HepG2 (cell line): ENCODE measurements around the gene CNDP1. TPM values are rescaled to one million over a fixed set of nuclear protein-coding genes. Genes with fewer than 3 reads are reported as not detected.
A peak's percentile ranks its signal among the peaks of the same experiment; 100 is the strongest.

Experiments
- ATAC-seq: fragments of 200-7000 bp; cut with Tn5 transposase; 3 replicates; pipeline ENCODE4 v1.9.1; 2020; ENCODE audit warnings: mild to moderate bottlenecking, moderate library complexity
- BruUV-seq: library from RNA; stranded (reverse); fragments of 400-500 nt; replicated peaks from 2 replicates; lab custom pipeline; 2021; lab: Mats Ljungman, UMichigan
- CTCF ChIA-PET: fragments of 300-600 bp; formaldehyde crosslinking; extraction: SDS; loops from one replicate; lab custom pipeline; 2021; ENCODE audit warnings: low total read pairs, inconsistent platforms, low intra/inter-chr PET ratio; lab: Yijun Ruan, JAX
- POLR2A ChIA-PET: fragments of 350-600 bp; sonication (Branson Sonifier 250); formaldehyde crosslinking; loops from one replicate; lab custom pipeline; 2020; ENCODE audit warnings: antibody characterized with exemption, inconsistent platforms; lab: Yijun Ruan, JAX
- DNase-seq: peaks from one replicate; pipeline ENCODE4 v3.0.0-alpha.2; 2015; ENCODE audit warnings: low spot score
- FAIRE-seq: peaks from 3 replicates; lab custom pipeline; 2011; peaks lifted over from hg19 to GRCh38; lab: Jason Lieb, UNC
- H2AFZ ChIP-seq: one replicate; pipeline ENCODE4 v1.6.1; 2011; ENCODE audit warnings: low read length, inconsistent platforms
- H3K27ac ChIP-seq: fragments of 300-600 bp; 3 replicates; pipeline ENCODE4 v1.8.0; 2011; ENCODE audit warnings: mixed run types, mild to moderate bottlenecking, mixed read lengths, low read length, inconsistent platforms; ENCODE audit not compliant: insufficient read depth; ENCODE audit errors: extremely low read length
- H3K27me3 ChIP-seq, 2 experiments: fragments of 200-600 bp in 1 of 2; 2 replicates in 1 of 2; 3 replicates in 1 of 2; pipeline versions ENCODE4 v1.6.0 to v1.8.0; 2011; ENCODE audit warnings: low read length in 2 of 2, mild to moderate bottlenecking in 2 of 2, moderate library complexity in 2 of 2, inconsistent platforms in 1 of 2; ENCODE audit not compliant: insufficient read depth in 2 of 2, control insufficient read depth in 1 of 2
- H3K36me3 ChIP-seq, 2 experiments: fragments of 200-600 bp in 1 of 2; replicated peaks in 1 of 2; 2 replicates in 1 of 2; 3 replicates in 1 of 2; pipeline versions ENCODE4 v1.5.1 to v1.8.0; 2011; ENCODE audit warnings: low read length in 2 of 2, inconsistent platforms in 1 of 2; ENCODE audit not compliant: insufficient read depth in 2 of 2, control insufficient read depth in 1 of 2
- H3K4me1 ChIP-seq: 2 replicates; pipeline ENCODE4 v1.5.1; 2012; ENCODE audit warnings: low read length, inconsistent platforms; ENCODE audit not compliant: insufficient read depth
- H3K4me2 ChIP-seq: 2 replicates; pipeline ENCODE4 v1.6.0; 2011; ENCODE audit warnings: low read depth, low read length, inconsistent platforms
- H3K4me3 ChIP-seq, 3 experiments: fragments of 200-600 bp in 1 of 3; sonication (generic), shearing (Covaris generic) in 1 of 3; replicated peaks in 1 of 3; 2 replicates each; pipeline ENCODE4 v1.5.1; 2011 to 2016; ENCODE audit warnings: low read length in 3 of 3, inconsistent platforms in 2 of 3, low read depth in 2 of 3, mild to moderate bottlenecking in 2 of 3, control low read depth in 1 of 3, mixed read lengths in 1 of 3; ENCODE audit not compliant: insufficient read depth in 1 of 3
- H3K79me2 ChIP-seq: one replicate; pipeline ENCODE4 v1.6.1; 2011; ENCODE audit warnings: low read length, inconsistent platforms; ENCODE audit not compliant: insufficient read depth
- H3K9ac ChIP-seq: 2 replicates; pipeline ENCODE4 v1.6.0; 2011; ENCODE audit warnings: mild to moderate bottlenecking, low read depth, low read length, inconsistent platforms; ENCODE audit not compliant: insufficient read depth
- H3K9me3 ChIP-seq: 2 replicates; pipeline ENCODE4 v1.5.1; 2012; ENCODE audit warnings: mild to moderate bottlenecking, low read length
- H4K20me1 ChIP-seq: 2 replicates; pipeline ENCODE4 v1.6.0; 2011; ENCODE audit warnings: inconsistent platforms, mild to moderate bottlenecking, low read length, moderate library complexity; ENCODE audit not compliant: insufficient read depth
- AGO2 ChIP-seq: fragments of 200-400 bp; formaldehyde crosslinking; optimal IDR thresholded peaks from 2 replicates; pipeline ENCODE3; 2017; ENCODE audit warnings: mild to moderate bottlenecking, low read depth, low read length, moderate library complexity
- ARNT ChIP-seq: fragments of 450-650 bp; IDR thresholded peaks from 2 replicates; pipeline ENCODE4 v1.6.1; 2017
- BHLHE40 ChIP-seq: IDR thresholded peaks from 2 replicates; pipeline ENCODE4 v1.6.1; 2011; ENCODE audit warnings: low read length, improper control_type of control experiment
- CBX2 ChIP-seq, 2 experiments: fragments of 200-600 bp in 1 of 2; sonication (generic); formaldehyde crosslinking in 1 of 2; IDR thresholded peaks; 2 replicates each; pipeline versions ENCODE4 v1.7.0 to v1.8.1; 2018 to 2022; ENCODE audit warnings: low read depth in 2 of 2, low read length in 1 of 2, mild to moderate bottlenecking in 1 of 2, missing genetic modification reagents in 1 of 2
- CENPX ChIP-seq: sonication (generic); formaldehyde crosslinking; IDR thresholded peaks from 2 replicates; pipeline ENCODE4 v1.9.0; 2021; ENCODE audit warnings: mild to moderate bottlenecking, missing genetic modification reagents, moderate library complexity
- FUBP1 ChIP-seq: sonication (generic); formaldehyde crosslinking; IDR thresholded peaks from 2 replicates; pipeline ENCODE4 v1.5.1; 2020; ENCODE audit warnings: missing genetic modification reagents, mild to moderate bottlenecking, borderline replicate concordance
- GABPA ChIP-seq, 2 experiments: IDR thresholded peaks; 2 replicates each; pipeline ENCODE4 v1.6.1; 2011 to 2016; ENCODE audit warnings: low read depth in 2 of 2, low read length in 1 of 2, missing biosample characterization in 1 of 2, missing genetic modification characterization in 1 of 2
- JDP2 ChIP-seq: sonication (generic); formaldehyde crosslinking; IDR thresholded peaks from 2 replicates; pipeline ENCODE4 v1.8.1; 2022; ENCODE audit warnings: missing genetic modification reagents, borderline replicate concordance
- MIXL1 ChIP-seq: IDR thresholded peaks from 2 replicates; pipeline ENCODE4 v1.6.1; 2016
- MXD3 ChIP-seq: IDR thresholded peaks from 2 replicates; pipeline ENCODE4 v1.6.1; 2016; ENCODE audit warnings: mild to moderate bottlenecking, missing biosample characterization, missing genetic modification reagents
- PHF5A ChIP-seq: IDR thresholded peaks from one replicate; pipeline ENCODE4 v1.6.1; 2018; ENCODE audit warnings: low read depth, missing genetic modification reagents; ENCODE audit not compliant: unreplicated experiment
- RARG ChIP-seq: sonication (generic); formaldehyde crosslinking; IDR thresholded peaks from 2 replicates; pipeline ENCODE4 v1.4.0; 2020; ENCODE audit warnings: low read depth, mild to moderate bottlenecking, missing genetic modification reagents
- SKIL ChIP-seq: sonication (generic); formaldehyde crosslinking; IDR thresholded peaks from 2 replicates; pipeline ENCODE4 v1.8.0; 2022; ENCODE audit warnings: missing genetic modification reagents, mild to moderate bottlenecking, moderate library complexity, borderline replicate concordance
- ZNF30 ChIP-seq: sonication (generic); formaldehyde crosslinking; IDR thresholded peaks from 2 replicates; pipeline ENCODE4 v1.5.0; 2020; ENCODE audit warnings: mild to moderate bottlenecking, missing genetic modification reagents
- ZNF326 ChIP-seq: sonication (generic); formaldehyde crosslinking; IDR thresholded peaks from 2 replicates; pipeline ENCODE4 v1.4.0; 2020; ENCODE audit warnings: missing genetic modification reagents, borderline replicate concordance
- ZNF383 ChIP-seq: sonication (generic); formaldehyde crosslinking; IDR thresholded peaks from 2 replicates; pipeline ENCODE4 v1.4.0; 2020; ENCODE audit warnings: missing genetic modification reagents, mild to moderate bottlenecking, borderline replicate concordance
- WGBS: methylation state at CpG from one replicate; pipeline ENCODE4 v1.1.6; 2017; ENCODE audit warnings: low lambda C conversion rate; 5-methylcytosine and 5-hydroxymethylcytosine counted together
- in situ Hi-C: cut with HindIII; loops from 2 replicates; pipeline ENCODE4 v1.10.0; 2017; ENCODE audit warnings: low pct_unique_long_range_greater_than_20kb; ENCODE audit not compliant: extremely low pct_ligation_motif_present
- intact Hi-C: fragments of 100-400 bp; cut with micrococcal nuclease; formaldehyde crosslinking; loops from one replicate; pipeline ENCODE4 v1.10.0; 2022; ENCODE audit not compliant: unreplicated experiment
- polyA plus RNA-seq, 8 experiments: library from polyadenylated mRNA; depleted of rRNA in 3 of 8; stranded (reverse) in 7 of 8; unstranded in 1 of 8; fragments of >200 nt; fragmentation: Illumina TruSeq in 4 of 8; extraction: Trizol in 4 of 8; gene quantifications; 2 replicates each; pipeline versions ENCODE4 v1.2.1 to v1.2.3, GENCODE V29; 2011 to 2016; ENCODE audit warnings: low read depth in 4 of 8, missing spikeins in 1 of 8, mixed read lengths in 1 of 8; ENCODE audit not compliant: insufficient read depth in 1 of 8
- total RNA-seq, 5 experiments: library from RNA; depleted of rRNA; stranded (reverse); fragments of >200 nt; fragmentation: Illumina TruSeq; extraction: Trizol; gene quantifications; 2 replicates each; pipeline ENCODE4 v1.2.3, GENCODE V29; 2016; ENCODE audit warnings: low read depth in 1 of 5

Gene CNDP1
- total and polyA plus RNA-seq, 2 of the 13 experiments (the other 11 are each of a cell fraction or from before 2014, with no cell fraction given) = 0.01 TPM; not detected in 1

GRCh38 chr18:74499633-74500032, 34.7 kb upstream of the CNDP1 start:
- Histone ChIP-seq H3K9ac (peak overlapping the region; percentile 13; the same call in 1 of the 2 replicates), H3K27ac (no peak overlapping the region), H3K27me3 (no peaks in the 10 kb centered on the region; a peak in 1 of 5 replicates), H3K4me3 (no peak overlapping the region), H3K4me1 (peaks cover 34% of the 10 kb centered on the region), H3K9me3 (no peaks in the 10 kb centered on the region), H3K79me2 (peaks cover 32% of the 10 kb centered on the region), H3K36me3 (peaks cover 12 to 30% of the 10 kb centered on the region in 2 experiments), H2AFZ (no peak overlapping the region), H3K4me2 (peak overlapping the region; percentile 5; the same call in 1 of the 2 replicates), H4K20me1 (peaks cover 4% of the 10 kb centered on the region; the same call in 1 of the 2 replicates)
- no peak for DNase-seq
- CTCF ChIA-PET = no interaction called here
- BruUV-seq = no TSS peak
- 91% methylated on average over 9 of the region's 9 CpGs for WGBS
- TF ChIP-seq GABPA (IDR thresholded peaks at IDR 0.05; ENCODE audit: low read depth, low read length) = no peak
- TF ChIP-seq GABPA (CRISPR knock-in tag; IDR thresholded peaks at IDR 0.05; ENCODE audit: low read depth) = no peak
- TF ChIP-seq SKIL (CRISPR knock-in tag) = no peak
- no peak for TF ChIP-seq ZNF30 (CRISPR knock-in tag)
- TF ChIP-seq CENPX = no peak
- no peak for TF ChIP-seq MIXL1 (CRISPR knock-in tag)
- no peak for TF ChIP-seq AGO2
- TF ChIP-seq JDP2 (CRISPR knock-in tag) = no peak
- no peak for TF ChIP-seq MXD3
- no peak for TF ChIP-seq ARNT
- no peak for TF ChIP-seq PHF5A (CRISPR knock-in tag)
- TF ChIP-seq FUBP1 (CRISPR knock-in tag) = no peak
- no peak for TF ChIP-seq CBX2 (IDR thresholded peaks at IDR 0.05; ENCODE audit: low read depth, low read length)
- TF ChIP-seq CBX2 (CRISPR knock-in tag; IDR thresholded peaks at IDR 0.05; ENCODE audit: low read depth) = no peak
- TF ChIP-seq RARG (CRISPR knock-in tag) = no peak
- no peak for TF ChIP-seq BHLHE40
- TF ChIP-seq ZNF326 (CRISPR knock-in tag) = no peak
- TF ChIP-seq ZNF383 (CRISPR knock-in tag) = no peak
- intact Hi-C loops = loop anchor here (5.0 kb wide), 2 partner anchors 98 to 352 kb away; partner anchors contain the start of genes FBXO15, TIMM21 and ZNF407
- ATAC-seq = no peak
- in situ Hi-C loops = loop anchor here (5.0 to 25.0 kb wide), 2 partner anchors 43 to 312 kb away; no protein-coding TSS in a partner anchor
- FAIRE-seq = no peak
- POLR2A ChIA-PET = no interaction called here
